IMR-90 (cell line): Measurements from ENCODE around the gene RCBTB1. TPM values are rescaled to one million over a fixed set of nuclear protein-coding genes. Genes with fewer than 3 reads are reported as not detected.

ENCODE experiments used
- ATAC-seq: fragments of 200-7000 bp; cut with Tn5 transposase; 2 replicates; pipeline ENCODE4 v1.9.1; 2020; ENCODE audit warnings: low read depth, mild to moderate bottlenecking, moderate library complexity
- BruUV-seq: library from RNA; stranded (reverse); fragments of 400-500 nt; replicated peaks from 2 replicates; lab custom pipeline; 2021; lab: Mats Ljungman, UMichigan
- CTCF ChIA-PET: fragments of 300-600 bp; formaldehyde crosslinking; extraction: SDS; loops from one replicate; lab custom pipeline; 2021; ENCODE audit warnings: antibody characterized with exemption; lab: Yijun Ruan, JAX
- POLR2A ChIA-PET: fragments of 300-600 bp; sonication (Branson Sonifier 250); formaldehyde crosslinking; loops from one replicate; lab custom pipeline; 2022; ENCODE audit warnings: antibody characterized with exemption; ENCODE audit not compliant: unreplicated experiment; lab: Charles Lee
- DNase-seq: peaks from one replicate; pipeline ENCODE4 v3.0.0; 2013
- H2AFZ ChIP-seq: replicated peaks from 2 replicates; pipeline ENCODE3; 2013; ENCODE audit warnings: low read length, mild to moderate bottlenecking; ENCODE audit not compliant: poor library complexity
- H2AK5ac ChIP-seq: 2 replicates; pipeline ENCODE4 v1.6.1; 2013; ENCODE audit warnings: low read depth, low read length, inconsistent platforms
- H2AK9ac ChIP-seq: replicated peaks from 2 replicates; pipeline ENCODE3; 2013; ENCODE audit warnings: mild to moderate bottlenecking, low read depth, low read length, moderate library complexity; ENCODE audit not compliant: poor library complexity
- H2BK120ac ChIP-seq: 2 replicates; pipeline ENCODE4 v1.6.1; 2013; ENCODE audit warnings: low read depth, low read length, inconsistent platforms
- H2BK15ac ChIP-seq: 3 replicates; pipeline ENCODE4 v1.6.1; 2013; ENCODE audit warnings: low read depth, low read length, inconsistent platforms
- H2BK20ac ChIP-seq: 2 replicates; pipeline ENCODE4 v1.6.1; 2013; ENCODE audit warnings: low read depth, mild to moderate bottlenecking, inconsistent platforms, low read length, moderate library complexity
- H2BK5ac ChIP-seq: 2 replicates; pipeline ENCODE4 v1.6.1; 2013; ENCODE audit warnings: mild to moderate bottlenecking, low read depth, low read length, inconsistent platforms; ENCODE audit not compliant: poor library complexity, severe bottlenecking
- H3K14ac ChIP-seq: replicated peaks from 2 replicates; pipeline ENCODE4 v1.6.1; 2013; ENCODE audit warnings: low read depth, low read length, inconsistent platforms
- H3K18ac ChIP-seq: 2 replicates; pipeline ENCODE4 v1.6.1; 2013; ENCODE audit warnings: low read depth, low read length, control low read depth
- H3K23ac ChIP-seq: 2 replicates; pipeline ENCODE4 v1.6.1; 2013; ENCODE audit warnings: low read depth, low read length, inconsistent platforms
- H3K27ac ChIP-seq: 2 replicates; pipeline ENCODE4 v1.5.1; 2013; ENCODE audit warnings: mild to moderate bottlenecking, control low read depth, low read length; ENCODE audit not compliant: insufficient read depth
- H3K27me3 ChIP-seq: 2 replicates; pipeline ENCODE4 v1.6.1; 2013; ENCODE audit warnings: low read length; ENCODE audit not compliant: control insufficient read depth, insufficient read depth
- H3K36me3 ChIP-seq: 2 replicates; pipeline ENCODE4 v1.6.1; 2013; ENCODE audit warnings: low read length, mixed read lengths; ENCODE audit not compliant: control insufficient read depth, insufficient read depth
- H3K4ac ChIP-seq: 2 replicates; pipeline ENCODE4 v1.6.1; 2013; ENCODE audit warnings: low read depth, low read length, inconsistent platforms
- H3K4me1 ChIP-seq: 2 replicates; pipeline ENCODE4 v1.6.1; 2013; ENCODE audit warnings: low read length, mixed read lengths; ENCODE audit not compliant: control insufficient read depth, insufficient read depth
- H3K4me2 ChIP-seq: 2 replicates; pipeline ENCODE4 v1.6.1; 2013; ENCODE audit warnings: low read depth, mild to moderate bottlenecking, control low read depth, low read length, moderate library complexity
- H3K4me3 ChIP-seq: 2 replicates; pipeline ENCODE4 v1.5.1; 2013; ENCODE audit warnings: low read depth, mild to moderate bottlenecking, control low read depth, low read length, moderate library complexity; ENCODE audit not compliant: insufficient read depth
- H3K56ac ChIP-seq: 2 replicates; pipeline ENCODE4 v1.6.1; 2013; ENCODE audit warnings: low read length, inconsistent platforms; ENCODE audit not compliant: insufficient read depth; ENCODE audit errors: extremely low read depth
- H3K79me1 ChIP-seq, 2 experiments: 2 replicates each; pipeline ENCODE4 v1.6.1; 2013; ENCODE audit warnings: low read length in 2 of 2, inconsistent platforms in 1 of 2, low read depth in 1 of 2
- H3K9ac ChIP-seq: 2 replicates; pipeline ENCODE4 v1.6.1; 2013; ENCODE audit warnings: low read depth, low read length, control low read depth
- H3K9me1 ChIP-seq: 2 replicates; pipeline ENCODE4 v1.6.1; 2013; ENCODE audit warnings: low read length, inconsistent platforms; ENCODE audit not compliant: insufficient read depth
- H3K9me3 ChIP-seq: 2 replicates; pipeline ENCODE4 v1.6.1; 2013; ENCODE audit warnings: low read length; ENCODE audit not compliant: control insufficient read depth, insufficient read depth
- H4K20me1 ChIP-seq: 2 replicates; pipeline ENCODE4 v1.6.1; 2013; ENCODE audit warnings: low read length, inconsistent platforms; ENCODE audit not compliant: insufficient read depth
- H4K5ac ChIP-seq: 2 replicates; pipeline ENCODE4 v1.6.1; 2013; ENCODE audit warnings: mild to moderate bottlenecking, low read depth, low read length, control low read depth
- H4K8ac ChIP-seq, 2 experiments: 2 replicates each; pipeline ENCODE4 v1.6.1; 2013; ENCODE audit warnings: low read depth in 2 of 2, low read length in 2 of 2, control low read depth in 1 of 2, inconsistent platforms in 1 of 2
- H4K91ac ChIP-seq: 2 replicates; pipeline ENCODE4 v1.6.1; 2013; ENCODE audit warnings: low read depth, low read length, inconsistent platforms; ENCODE audit not compliant: insufficient read depth
- BHLHE40 ChIP-seq: fragments of 150-350 bp; IDR thresholded peaks from 2 replicates; pipeline ENCODE4 v1.6.1; 2016; ENCODE audit warnings: mild to moderate bottlenecking, low read depth, low read length
- CHD1 ChIP-seq: IDR thresholded peaks from 2 replicates; pipeline ENCODE4 v1.6.1; 2012; ENCODE audit warnings: low read depth, low read length, improper control_type of control experiment
- POLR2A ChIP-seq: IDR thresholded peaks from 2 replicates; pipeline ENCODE4 v1.6.1; 2012; ENCODE audit warnings: mild to moderate bottlenecking, low read depth, low read length
- SMC3 ChIP-seq: fragments of 150-350 bp; IDR thresholded peaks from 2 replicates; pipeline ENCODE4 v1.6.1; 2016; ENCODE audit warnings: low read depth, mild to moderate bottlenecking, antibody characterized with exemption, low read length, moderate library complexity
- WGBS, 2 experiments: methylation state at CpG; one replicate each; pipeline versions ENCODE4 v1.1.5 to v1.1.7; 2013; ENCODE audit warnings: missing lambda C conversion rate in 2 of 2; ENCODE audit not compliant: insufficient read length in 1 of 2; ENCODE audit errors: extremely low coverage in 2 of 2; 5-methylcytosine and 5-hydroxymethylcytosine counted together
- dilution Hi-C: fragments of 300-500 bp; cut with HindIII; formaldehyde crosslinking; loops from one replicate; pipeline ENCODE4 v1.14.3; 2018; ENCODE audit warnings: low sequenced_read_pairs; ENCODE audit not compliant: unreplicated experiment
- in situ Hi-C: fragments of 300-500 bp; cut with MboI; formaldehyde crosslinking; loops from 3 replicates; pipeline ENCODE4 v1.14.3; 2019; ENCODE audit warnings: low sequenced_read_pairs, inconsistent platforms, mixed read lengths
- intact Hi-C: fragments of 100-400 bp; cut with micrococcal nuclease; formaldehyde crosslinking; loops from 2 replicates; pipeline ENCODE4 v1.10.0; 2022
- polyA plus RNA-seq, 3 experiments: library from polyadenylated mRNA; depleted of rRNA; stranded (reverse); fragments of >200 nt; gene quantifications; 2 replicates each; pipeline ENCODE4 v1.2.3, GENCODE V29; 2012; ENCODE audit warnings: low replicate concordance in 1 of 3
- total RNA-seq: library from RNA; depleted of rRNA; stranded (reverse); fragments of >200 nt; gene quantifications from 2 replicates; pipeline ENCODE4 v1.2.3, GENCODE V29; 2012

The RCBTB1 gene
- total and polyA plus RNA-seq, 2 of the 4 experiments (the other 2 are of a cell fraction) = 11.3 to 11.6 TPM

GRCh38 chr13:49554387-49554786 lies 31.0 kb downstream of the RCBTB1 start:
- BruUV-seq = no TSS peak
- H3K4me3 ChIP-seq = no peak overlapping the region
- TF ChIP-seq BHLHE40 = no peak
- no peak for TF ChIP-seq CHD1
- no peak for TF ChIP-seq POLR2A
- no peak for TF ChIP-seq SMC3
- peaks cover 27% of the 10 kb centered on the region for H3K36me3 ChIP-seq
- no peak overlapping the region for H4K8ac ChIP-seq
- H3K27me3 ChIP-seq = no peaks in the 10 kb centered on the region
- H2AK5ac ChIP-seq = no peak overlapping the region
- dilution Hi-C loops = no loop called here
- H2BK20ac ChIP-seq = no peak overlapping the region
- H3K56ac ChIP-seq = no peak overlapping the region
- H3K27ac ChIP-seq = no peak overlapping the region
- no peak overlapping the region for H2BK5ac ChIP-seq
- no peaks in the 10 kb centered on the region; the same call in 1 of the 2 replicates for H3K9me1 ChIP-seq
- no peak for DNase-seq
- H3K4me1 ChIP-seq = no peaks in the 10 kb centered on the region
- no peak overlapping the region for H3K18ac ChIP-seq
- H2AK9ac ChIP-seq = no peak overlapping the region
- H3K9ac ChIP-seq = no peak overlapping the region
- H3K23ac ChIP-seq = no peak overlapping the region
- in situ Hi-C loops = no loop called here
- H4K91ac ChIP-seq = no peak overlapping the region
- no peak overlapping the region for H2BK120ac ChIP-seq
- ATAC-seq = no peak
- H3K14ac ChIP-seq = no peak overlapping the region
- intact Hi-C loops = no loop called here
- no peak overlapping the region for H2BK15ac ChIP-seq
- no peaks in the 10 kb centered on the region for H4K20me1 ChIP-seq
- no peaks in the 10 kb centered on the region for H3K9me3 ChIP-seq
- no peak overlapping the region for H4K5ac ChIP-seq
- ChIA-PET POLR2A (no interaction called here), CTCF (no interaction called here)
- WGBS, 2 experiments = 67% methylated on average over 2 of the region's 11 CpGs; no CpG with 5 or more reads in 1 of the 2 experiments
- no peak overlapping the region for H2AFZ ChIP-seq
- no peak overlapping the region for H3K4ac ChIP-seq
- no peak overlapping the region for H3K4me2 ChIP-seq
- peaks cover 0 to 4% of the 10 kb centered on the region in 2 experiments; a peak in 2 of 4 replicates for H3K79me1 ChIP-seq
